ENCODE results near the gene MANBA. TPM values are rescaled to one million over a fixed set of nuclear protein-coding genes. Genes with fewer than 3 reads are reported as not detected.
"Not testable (repeated sequence)": the region's sequence is repeated elsewhere in the genome, so short reads cannot be mapped to it uniquely, and the experiment has no call there.

Gene MANBA
- total and polyA plus RNA-seq, 2 of the 4 experiments (the other 2 are of a cell fraction): 11.5 to 17.2 TPM

- no peak for TF ChIP-seq FOS (IDR thresholded peaks at IDR 0.05; ENCODE audit: low read depth, low read length)
- TF ChIP-seq MAZ (IDR thresholded peaks at IDR 0.05; ENCODE audit: borderline replicate concordance, low read depth, low read length): no peak
Measured at GRCh38 chr4:102620697-102621497, 139.9 kb downstream of the MANBA start (continued).

GRCh38 chr4:102619776-102620631, 140.8 kb downstream of the MANBA start:
- H3K27me3 ChIP-seq (ENCODE audit: control insufficient read depth, insufficient read depth, low read length); H3K9me3 ChIP-seq (ENCODE audit: control insufficient read depth, insufficient read depth, low read length); H3K4me1 ChIP-seq (ENCODE audit: control insufficient read depth, insufficient read depth, low read length); H3K36me3 ChIP-seq (ENCODE audit: control insufficient read depth, insufficient read depth, low read length); H3K9me1 ChIP-seq (ENCODE audit: insufficient read depth, low read length); H3K56ac ChIP-seq (ENCODE audit: extremely low read depth, insufficient read depth, low read length); H2BK15ac ChIP-seq (ENCODE audit: low read depth, low read length); BruUV-seq (replicated peaks); H4K20me1 ChIP-seq (ENCODE audit: insufficient read depth, low read length); H4K5ac ChIP-seq (ENCODE audit: low read depth, low read length); H3K23ac ChIP-seq (ENCODE audit: low read depth, low read length); H3K4me3 ChIP-seq (ENCODE audit: insufficient read depth, low read depth, low read length); H2BK5ac ChIP-seq (ENCODE audit: low read depth, low read length, poor library complexity, severe bottlenecking); H3K79me1 ChIP-seq (ENCODE audit: low read depth in 1 of 2, low read length in 2 of 2); H3K9ac ChIP-seq (ENCODE audit: low read depth, low read length); H3K27ac ChIP-seq (ENCODE audit: insufficient read depth, low read length); H2BK120ac ChIP-seq (ENCODE audit: low read depth, low read length); H3K18ac ChIP-seq (ENCODE audit: low read depth, low read length); POLR2A ChIA-PET (ENCODE audit: unreplicated experiment); H4K91ac ChIP-seq (ENCODE audit: insufficient read depth, low read depth, low read length); H4K8ac ChIP-seq (ENCODE audit: low read depth in 2 of 2, low read length in 2 of 2); H3K4ac ChIP-seq (ENCODE audit: low read depth, low read length); H3K14ac ChIP-seq (replicated peaks; ENCODE audit: low read depth, low read length); H2BK20ac ChIP-seq (ENCODE audit: low read depth, low read length): not testable (repeated sequence)
- dilution Hi-C loops (cut with HindIII; ENCODE audit: low sequenced_read_pairs, unreplicated experiment) (loop anchor here (25.0 kb wide), 1 partner anchor 392 kb away; the partner anchor contains the start of gene SLC9B1), intact Hi-C loops (cut with micrococcal nuclease) (loop anchor here (1.0 to 10.0 kb wide), 9 partner anchors 142 to 1312 kb away; partner anchors contain the start of genes BDH2, CISD2, MANBA and SLC39A8), in situ Hi-C loops (cut with MboI; ENCODE audit: low sequenced_read_pairs) (loop anchor here (5.0 kb wide), 2 partner anchors 387 to 467 kb away; no protein-coding TSS in a partner anchor)
- Histone ChIP-seq H3K4me2 (ENCODE audit: low read depth, low read length) (peak overlapping the region; percentile 14; the same call in 1 of the 2 replicates), H2AK5ac (ENCODE audit: low read depth, low read length) (peak overlapping the region; percentile 16; the same call in 1 of the 2 replicates), H2AK9ac (replicated peaks; ENCODE audit: low read depth, low read length, poor library complexity) (peak overlapping the region; percentile 79), H2AFZ (replicated peaks; ENCODE audit: low read length, poor library complexity) (peak overlapping the region; percentile 29)
- CTCF ChIA-PET: interaction anchor here (0.8 to 2.3 kb wide), 12 partner anchors 9 to 468 kb away, joined by 3 to 19 read pairs (median 4); partner anchors contain the start of gene MANBA
- 0 out of 2 replicates have a peak, but pooled peaks have one; percentile 2 for TF ChIP-seq CEBPB (IDR thresholded peaks at IDR 0.05; ENCODE audit: low read depth, low read length)
- ATAC-seq (ENCODE audit: low read depth) (peak; percentile 64), DNase-seq (peak; percentile 50)
- no CpG with 5 or more reads among the region's 4 CpGs for WGBS, 2 experiments (ENCODE audit: extremely low coverage in 2 of 2, insufficient read length in 1 of 2)
